Epithelial cell of proximal tubule (primary cell): ENCODE data around the gene MIA2. TPM values are rescaled to one million over a fixed set of nuclear protein-coding genes. Genes with fewer than 3 reads are reported as not detected.
"Not testable (repeated sequence)": the region's sequence is repeated elsewhere in the genome, so short reads cannot be mapped to it uniquely, and the experiment has no call there.

Experiments
- DNase-seq: peaks from one replicate; pipeline ENCODE4 v3.0.0-alpha.2; 2011; ENCODE audit warnings: low read depth
- H3K4me3 ChIP-seq: 2 replicates; pipeline ENCODE4 v1.5.1; 2011; ENCODE audit warnings: low read depth, mild to moderate bottlenecking, low read length
- CTCF ChIP-seq: conservative IDR thresholded peaks from 2 replicates; pipeline ENCODE4 v1.5.1; 2012; ENCODE audit warnings: low read depth, mild to moderate bottlenecking, low read length
- total RNA-seq: library from RNA; depleted of rRNA; stranded (reverse); fragments of >200 nt; gene quantifications from 2 replicates; pipeline ENCODE4 v1.2.3, GENCODE V29; 2015

Gene MIA2
- total RNA-seq, 1 donor from 2014 or later = 10.4 TPM

GRCh38 chr14:39342768-39343167, 109.1 kb downstream of the MIA2 start:
- TF ChIP-seq CTCF = no peak
- DNase-seq = no peak
- H3K4me3 ChIP-seq = no peak overlapping the region

- TF ChIP-seq CTCF = no peak
- no peak for DNase-seq
- no peak overlapping the region for H3K4me3 ChIP-seq
These were observed 109.9 kb downstream of the MIA2 start for GRCh38 chr14:39343614-39344013.

- no peak for TF ChIP-seq CTCF
These were observed 117.2 kb downstream of the MIA2 start for GRCh38 chr14:39350866-39351265.

GRCh38 chr14:39351708-39352107, 118.0 kb downstream of the MIA2 start:
- DNase-seq = no peak
- TF ChIP-seq CTCF = no peak
- H3K4me3 ChIP-seq = no peak overlapping the region

More at GRCh38 chr14:39350866-39351265, 117.2 kb downstream of the MIA2 start:
- DNase-seq = no peak
- H3K4me3 ChIP-seq = no peak overlapping the region

GRCh38 chr14:39359069-39359468, 125.4 kb downstream of the MIA2 start:
- not testable (repeated sequence) for DNase-seq, H3K4me3 ChIP-seq

- H3K4me3 ChIP-seq = no peak overlapping the region
- TF ChIP-seq CTCF = no peak
- DNase-seq = no peak
These were observed 126.6 kb downstream of the MIA2 start for GRCh38 chr14:39360316-39360715.

- not testable (repeated sequence) for H3K4me3 ChIP-seq, DNase-seq
These were observed 127.8 kb downstream of the MIA2 start for GRCh38 chr14:39361556-39361955.

GRCh38 chr14:39364509-39364908, 130.8 kb downstream of the MIA2 start:
- DNase-seq = no peak
- TF ChIP-seq CTCF = no peak
- H3K4me3 ChIP-seq = no peak overlapping the region
